GM21529 (cell line): ENCODE results near the gene TNFAIP3.
A peak's percentile ranks its signal among the peaks of the same experiment; 100 is the strongest.
"Not testable (repeated sequence)": the region's sequence is repeated elsewhere in the genome, so short reads cannot be mapped to it uniquely, and the experiment has no call there.

Experiments used
- ATAC-seq: cut with Tn5 transposase; IDR thresholded peaks from one replicate; pipeline ENCODE4 v1.9.1; 2021; ENCODE audit not compliant: unreplicated experiment

Gene TNFAIP3

GRCh38 chr6:137844327-137844726, 22.7 kb upstream of the TNFAIP3 start:
- ATAC-seq, result not testable (repeated sequence)

GRCh38 chr6:137844773-137845172, 22.3 kb upstream of the TNFAIP3 start:
- not testable (repeated sequence) for ATAC-seq

- ATAC-seq, result no peak
Measured at GRCh38 chr6:137845460-137845859, 21.6 kb upstream of the TNFAIP3 start.

- no peak for ATAC-seq
Measured at GRCh38 chr6:137846274-137846673, 20.8 kb upstream of the TNFAIP3 start.

DNA sequence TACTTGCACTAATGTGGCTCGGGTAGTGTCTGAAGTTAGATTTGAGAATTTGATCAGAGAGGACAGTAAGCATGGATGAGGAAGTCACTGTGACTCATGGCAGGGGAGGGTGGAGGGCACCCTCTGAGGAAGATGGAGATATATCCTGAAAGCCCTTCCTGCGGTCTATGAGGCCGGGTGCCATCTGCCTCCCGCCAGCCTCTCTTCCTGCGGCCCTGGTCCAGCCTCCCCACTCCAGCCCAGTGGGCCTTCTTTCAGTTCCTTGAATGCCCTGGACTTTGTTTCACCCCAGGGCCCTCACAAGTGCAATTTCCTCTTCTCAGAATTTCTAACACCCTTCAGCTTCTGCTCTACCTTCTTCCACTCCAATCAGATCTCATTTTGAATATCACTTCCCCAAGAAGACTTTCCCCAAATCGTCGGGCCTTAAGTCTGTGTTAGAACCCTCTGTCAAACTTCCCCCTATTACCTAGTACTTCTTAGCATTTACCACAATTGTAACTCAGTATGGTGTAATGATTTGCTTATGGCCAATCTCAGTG, 20.2 kb upstream of the TNFAIP3 start:
- ATAC-seq, result peak; percentile 63

DNA sequence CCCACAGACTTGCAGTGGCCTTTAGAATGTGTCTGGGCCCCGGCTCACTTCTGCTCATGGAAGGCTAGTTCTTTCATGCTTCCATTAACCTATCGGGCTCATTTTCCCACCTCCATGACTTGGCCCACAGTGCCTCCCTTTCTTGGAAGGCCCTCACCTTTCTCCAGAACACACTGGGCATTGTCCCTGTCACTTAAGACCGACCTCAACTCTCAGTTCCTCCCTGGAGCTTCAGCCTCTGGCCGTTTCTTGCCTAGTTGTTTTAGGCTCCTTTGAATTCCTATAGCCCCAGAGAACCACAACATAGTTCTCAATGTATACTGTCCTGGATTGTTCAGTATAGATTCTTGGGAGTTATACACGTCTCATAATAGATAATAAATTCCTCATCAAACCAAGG, 19.3 kb upstream of the TNFAIP3 start:
- ATAC-seq, result no peak

- no peak for ATAC-seq
Measured at GRCh38 chr6:137848672-137849071, 18.4 kb upstream of the TNFAIP3 start.

GRCh38 chr6:137849181-137849980, 17.7 kb upstream of the TNFAIP3 start:
- ATAC-seq, result no peak

DNA sequence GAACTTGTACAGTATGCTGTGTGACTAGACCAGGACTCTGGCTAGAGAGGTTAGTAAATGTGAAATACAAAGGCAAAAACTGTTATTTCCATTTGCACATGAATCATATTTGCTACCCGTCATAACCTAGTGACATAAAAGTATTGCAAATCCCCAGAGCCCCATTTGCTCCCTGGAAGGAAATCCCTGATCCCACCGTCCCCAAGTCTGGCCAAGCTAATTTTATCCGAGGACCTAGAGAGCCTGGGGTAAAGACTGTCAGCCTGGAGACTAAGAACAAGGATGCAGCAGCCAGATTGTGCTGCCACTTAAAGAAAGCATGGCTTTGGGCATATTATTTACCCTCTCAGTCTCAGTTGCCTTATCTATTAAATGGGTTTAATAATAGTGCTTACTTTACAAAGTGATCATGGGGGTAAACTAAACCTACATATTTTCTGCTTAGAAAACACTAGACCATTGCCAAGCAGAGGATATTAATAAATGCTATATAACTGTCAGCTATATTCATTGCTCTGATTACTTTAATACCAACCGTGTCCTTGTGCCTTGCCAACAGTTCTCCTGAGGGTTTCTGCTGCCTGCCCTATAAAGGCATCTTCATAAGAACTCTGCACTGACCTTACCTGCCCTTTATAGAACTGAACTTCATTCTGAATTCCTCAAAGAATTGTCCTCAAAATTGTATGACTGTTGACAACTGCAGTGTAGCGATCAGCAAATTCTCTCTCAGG, 16.9 kb upstream of the TNFAIP3 start:
- no peak for ATAC-seq

DNA sequence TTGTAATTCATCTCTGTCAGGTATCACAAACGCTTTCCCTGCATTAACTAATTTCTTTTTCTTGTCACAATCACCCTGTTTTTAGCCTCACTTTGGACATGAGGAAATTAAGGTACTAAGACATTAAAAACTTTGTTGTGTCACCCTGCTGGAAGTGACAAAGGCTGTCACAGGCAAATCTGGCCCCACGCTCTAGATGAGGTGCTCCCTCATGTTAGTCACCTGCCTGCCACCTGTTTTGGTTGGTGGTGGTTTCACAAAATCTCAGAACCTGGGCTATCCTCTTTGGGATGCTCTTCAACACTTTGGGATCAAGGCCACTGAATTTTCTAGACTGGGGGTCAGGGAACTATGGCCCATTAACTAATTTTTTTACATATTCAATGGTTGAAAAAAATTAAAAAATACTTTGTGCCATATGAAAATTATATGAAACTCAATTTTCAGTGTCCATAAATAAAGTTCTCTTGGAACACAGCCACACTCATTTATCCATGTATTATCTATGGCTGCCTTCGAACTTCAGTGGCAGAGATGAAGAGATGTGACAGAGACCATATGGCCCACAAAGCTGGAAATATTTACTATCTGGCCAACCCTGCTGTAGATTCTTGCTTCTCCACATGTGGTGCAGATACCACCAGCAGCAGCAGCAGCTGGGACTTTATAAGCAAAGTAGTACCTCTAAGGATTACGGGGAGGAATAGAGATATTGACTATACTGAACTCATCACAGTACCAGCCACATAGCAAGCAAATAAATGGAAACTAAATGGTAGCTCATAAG, 16.1 kb upstream of the TNFAIP3 start:
- no peak for ATAC-seq

GRCh38 chr6:137851669-137852068, 15.4 kb upstream of the TNFAIP3 start:
- no peak for ATAC-seq

DNA sequence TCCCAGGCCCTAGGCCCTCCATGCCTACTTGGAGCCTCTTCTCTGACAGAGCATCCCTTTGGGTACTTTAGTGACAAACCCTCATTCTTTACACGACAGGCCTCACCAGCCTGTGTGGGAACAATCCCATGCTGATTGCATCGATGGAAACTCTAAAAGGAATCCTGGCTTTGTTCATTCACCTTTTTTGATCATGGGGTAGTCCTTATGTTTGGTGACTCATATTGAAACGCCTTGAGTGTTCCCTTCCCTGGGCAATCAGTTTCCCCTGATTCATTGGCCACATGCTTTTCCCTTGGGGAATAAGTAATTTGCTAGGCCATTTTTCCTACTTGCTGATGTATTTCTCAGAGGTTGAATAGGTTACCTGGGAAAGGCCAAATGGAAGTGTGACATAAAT, 14.7 kb upstream of the TNFAIP3 start:
- no peak for ATAC-seq

GRCh38 chr6:137852811-137853210, 14.2 kb upstream of the TNFAIP3 start:
- no peak for ATAC-seq

GRCh38 chr6:137853569-137854213, 13.4 kb upstream of the TNFAIP3 start:
- no peak for ATAC-seq

DNA sequence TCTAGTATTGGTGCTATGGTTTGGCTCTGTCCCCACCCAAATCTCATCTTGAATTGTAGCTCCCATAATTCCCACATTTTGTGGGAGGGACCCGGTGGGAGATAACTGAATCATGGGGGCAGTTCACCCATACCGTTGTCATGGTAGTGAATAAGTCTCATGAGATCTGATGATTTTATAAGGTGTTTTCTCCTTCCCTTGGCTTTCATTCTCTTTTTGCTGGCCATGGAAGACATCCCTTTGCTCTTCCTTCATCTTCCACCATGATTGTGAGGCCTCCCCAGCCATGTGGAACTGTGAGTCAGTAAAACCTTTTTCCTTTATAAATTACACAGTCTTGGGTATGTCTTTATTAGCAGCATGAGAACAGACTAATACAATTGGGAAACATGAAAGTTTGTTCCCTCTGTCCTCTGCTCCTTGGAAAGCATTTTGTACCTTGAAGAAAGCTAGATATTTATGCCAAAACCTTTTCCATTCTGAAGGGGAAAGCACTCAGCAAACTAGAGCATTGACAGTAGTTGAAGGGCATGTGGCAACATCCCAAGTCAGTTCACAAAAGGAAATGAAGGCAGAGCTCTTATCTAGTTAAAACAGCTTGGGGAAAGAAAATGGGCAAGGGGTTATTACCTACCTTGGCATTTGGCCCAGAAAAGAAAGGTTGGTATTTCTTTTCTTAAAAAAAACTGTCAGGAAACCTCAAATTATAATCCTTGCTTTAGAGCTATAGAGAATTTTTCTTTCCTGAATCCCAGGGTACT, 10.7 kb upstream of the TNFAIP3 start:
- no peak for ATAC-seq

- ATAC-seq, result no peak
Measured at GRCh38 chr6:137859025-137859424, 8.0 kb upstream of the TNFAIP3 start.

DNA sequence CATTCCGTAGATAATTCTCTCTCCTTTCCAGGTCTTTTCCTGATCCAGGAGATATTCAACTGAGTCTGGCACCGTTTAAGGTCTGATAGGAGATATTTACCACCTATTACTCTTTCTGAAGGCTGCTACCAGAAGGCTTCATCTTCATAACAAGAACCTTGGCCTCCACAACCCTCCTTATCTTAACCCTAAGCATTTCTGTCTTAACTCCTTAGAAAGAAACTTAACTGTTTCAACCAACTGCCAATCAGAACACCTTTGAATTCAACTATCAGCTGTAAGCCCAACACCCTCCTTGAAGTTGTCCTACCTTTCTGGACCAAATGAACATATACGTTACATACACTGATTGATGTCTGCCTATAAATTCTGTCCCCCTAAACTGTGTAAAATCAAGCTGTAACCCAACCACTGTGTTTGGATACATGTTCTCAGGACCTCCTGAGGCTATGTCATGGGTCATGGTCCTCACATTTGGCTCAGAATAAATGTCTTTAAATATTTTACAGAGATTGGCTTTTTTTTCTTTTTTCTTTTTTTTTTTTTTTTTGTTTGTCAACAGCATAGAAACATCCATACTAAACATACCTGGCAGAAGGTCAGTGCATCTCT, 6.6 kb upstream of the TNFAIP3 start:
- no peak for ATAC-seq

- ATAC-seq, result no peak
Measured at GRCh38 chr6:137861550-137862337, 5.3 kb upstream of the TNFAIP3 start.
